ENCODE results near the gene BLACAT1.

- TF ChIP-seq CTCF (IDR thresholded peaks at IDR 0.05; ENCODE audit: control extremely low read depth in 1 of 3, insufficient read depth in 1 of 3, low read depth in 1 of 3, low read length in 3 of 3), result peak; percentile 75 to 98 (median 94)
- no peak for TF ChIP-seq POLR2AphosphoS5 (IDR thresholded peaks at IDR 0.05; ENCODE audit: low read depth, low read length)
- TF ChIP-seq HDAC6 (IDR thresholded peaks at IDR 0.05; ENCODE audit: low read depth, low read length), result no peak
- TF ChIP-seq POLR2A (IDR thresholded peaks at IDR 0.05; ENCODE audit: control extremely low read depth in 1 of 2, low read depth in 2 of 2, low read length in 2 of 2), result no peak
- TF ChIP-seq NRF1 (IDR thresholded peaks at IDR 0.05; ENCODE audit: low read depth, low read length), result no peak
- TF ChIP-seq ZNF274 (IDR thresholded peaks at IDR 0.05; ENCODE audit: borderline replicate concordance, extremely low read depth, low read length), result no peak
These were observed 32.4 kb upstream of the BLACAT1 start for GRCh38 chr1:205488074-205488723.
